ENCODE data around the gene TUBGCP2. TPM values are rescaled to one million over a fixed set of nuclear protein-coding genes. Genes with fewer than 3 reads are reported as not detected.

TUBGCP2 gene
- total RNA-seq, 1 experiment from 2014 or later, result 52.4 TPM

DNA sequence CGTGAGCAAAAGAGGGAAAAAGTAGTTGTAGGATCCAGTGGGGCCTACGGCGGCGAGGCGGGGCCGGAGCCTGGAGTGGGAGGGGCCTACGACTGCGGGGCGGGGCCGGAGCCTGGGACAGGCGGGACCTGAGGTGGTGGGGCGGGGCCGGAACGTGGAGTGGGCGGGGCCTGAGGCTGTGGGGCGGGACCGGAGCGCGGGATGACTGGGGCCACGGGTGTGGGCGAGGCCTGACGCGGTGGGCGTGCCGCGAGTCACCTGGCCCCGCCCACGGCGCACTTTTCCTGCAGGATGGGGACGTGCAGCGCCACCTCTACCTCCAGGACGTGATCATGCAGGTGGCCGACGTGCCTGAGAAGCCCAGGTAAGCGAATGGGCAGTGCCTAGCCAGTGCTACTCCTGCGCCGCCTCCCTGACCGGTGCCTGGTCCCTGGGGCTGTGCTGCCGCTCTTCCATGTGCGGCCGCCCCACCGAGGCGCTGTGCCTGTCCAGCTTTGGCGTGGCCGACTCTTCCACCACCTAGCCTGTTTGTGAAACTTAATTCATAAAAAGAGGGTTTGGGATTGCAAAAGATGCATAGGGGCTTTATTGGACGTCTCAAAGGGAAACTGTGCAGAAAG, 538 bp upstream of the TUBGCP2 start:
- H3T11ph ChIP-seq (ENCODE audit: low read length), result no peak overlapping the region
- Mint-ChIP-seq H3K4me1 (peaks cover 11 to 14% of the 10 kb centered on the region in 2 experiments), H3K4me3 (peak overlapping the region; percentile 79 to 93), H3K27ac (peak overlapping the region in 1 of 3 experiments; percentile 67; a peak in 1 of 7 replicates), H3K27me3 (ENCODE audit: low read depth) (no peaks in the 10 kb centered on the region; the same call in 1 of the 2 replicates), H3K9me3 (no peaks in the 10 kb centered on the region; a peak in 3 of 5 replicates), H3K36me3 (ENCODE audit: insufficient read depth in 1 of 3, low read depth in 3 of 3) (peaks cover 4 to 34% (median 19%) of the 10 kb centered on the region in 3 experiments)
- H2BK15ac ChIP-seq (ENCODE audit: low read depth, low read length), result no peak overlapping the region
- no peak overlapping the region for H4K91ac ChIP-seq (ENCODE audit: insufficient read length, low read depth, low read length)
- H2AK5ac ChIP-seq (ENCODE audit: insufficient read length, low read length), result no peak overlapping the region
- no peak overlapping the region for H3K9ac ChIP-seq (ENCODE audit: extremely low read depth, insufficient read length, low read length)
- TF ChIP-seq, protein P1, sequence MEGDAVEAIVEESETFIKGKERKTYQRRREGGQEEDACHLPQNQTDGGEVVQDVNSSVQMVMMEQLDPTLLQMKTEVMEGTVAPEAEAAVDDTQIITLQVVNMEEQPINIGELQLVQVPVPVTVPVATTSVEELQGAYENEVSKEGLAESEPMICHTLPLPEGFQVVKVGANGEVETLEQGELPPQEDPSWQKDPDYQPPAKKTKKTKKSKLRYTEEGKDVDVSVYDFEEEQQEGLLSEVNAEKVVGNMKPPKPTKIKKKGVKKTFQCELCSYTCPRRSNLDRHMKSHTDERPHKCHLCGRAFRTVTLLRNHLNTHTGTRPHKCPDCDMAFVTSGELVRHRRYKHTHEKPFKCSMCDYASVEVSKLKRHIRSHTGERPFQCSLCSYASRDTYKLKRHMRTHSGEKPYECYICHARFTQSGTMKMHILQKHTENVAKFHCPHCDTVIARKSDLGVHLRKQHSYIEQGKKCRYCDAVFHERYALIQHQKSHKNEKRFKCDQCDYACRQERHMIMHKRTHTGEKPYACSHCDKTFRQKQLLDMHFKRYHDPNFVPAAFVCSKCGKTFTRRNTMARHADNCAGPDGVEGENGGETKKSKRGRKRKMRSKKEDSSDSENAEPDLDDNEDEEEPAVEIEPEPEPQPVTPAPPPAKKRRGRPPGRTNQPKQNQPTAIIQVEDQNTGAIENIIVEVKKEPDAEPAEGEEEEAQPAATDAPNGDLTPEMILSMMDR (conservative IDR thresholded peaks at IDR 0.05), result no peak
- peak overlapping the region; percentile 76 for H3K18ac ChIP-seq (ENCODE audit: insufficient read length, low read depth, low read length)
- H4K20me1 ChIP-seq (ENCODE audit: control insufficient read depth, insufficient read depth, insufficient read length), result no peaks in the 10 kb centered on the region
- no peaks in the 10 kb centered on the region for H3K9me3 ChIP-seq (ENCODE audit: control insufficient read depth, low read depth, low read length)
- no peak overlapping the region for H4K8ac ChIP-seq (replicated peaks; ENCODE audit: insufficient read length, low read depth, low read length)
- H2BK20ac ChIP-seq (ENCODE audit: low read depth, low read length, poor library complexity, severe bottlenecking), result no peak overlapping the region
- H3K4ac ChIP-seq (ENCODE audit: low read depth, low read length), result no peak overlapping the region
- peaks cover 8% of the 10 kb centered on the region for H3K79me1 ChIP-seq (ENCODE audit: insufficient read depth, low read depth, low read length, poor library complexity, severe bottlenecking)
- H2BK12ac ChIP-seq (ENCODE audit: insufficient read length, low read depth, low read length), result no peak overlapping the region
- peaks cover 7% of the 10 kb centered on the region; the same call in 1 of the 2 replicates for H3K79me2 ChIP-seq (ENCODE audit: insufficient read depth, low read length)
- H2BK120ac ChIP-seq (ENCODE audit: low read depth, low read length, poor library complexity, severe bottlenecking), result no peak overlapping the region
- peak overlapping the region; percentile 91 for H3K4me2 ChIP-seq (ENCODE audit: insufficient read depth, insufficient read length, low read length)
- H3K27ac ChIP-seq (ENCODE audit: insufficient read length, low read depth, low read length), result no peak overlapping the region
- H2AFZ ChIP-seq (ENCODE audit: low read length), result no peak overlapping the region
- no peak overlapping the region for H3K23ac ChIP-seq (ENCODE audit: insufficient read length, low read depth, low read length)
- H3K56ac ChIP-seq (ENCODE audit: insufficient read length, low read depth, low read length), result no peak overlapping the region
- peak overlapping the region; percentile 89; the same call in 1 of the 2 replicates for H3K14ac ChIP-seq (ENCODE audit: insufficient read depth, low read length)
- H3K4me1 ChIP-seq (ENCODE audit: insufficient read depth, low read length), result no peaks in the 10 kb centered on the region
- no CpG with 5 or more reads among the region's 46 CpGs for WGBS (ENCODE audit: extremely low coverage, insufficient read length, low lambda C conversion rate)
- H4K5ac ChIP-seq (ENCODE audit: insufficient read length, low read depth, low read length), result no peak overlapping the region
- peak; percentile 94 for DNase-seq
- H3K23me2 ChIP-seq (ENCODE audit: insufficient read length, low read depth, low read length, poor library complexity, severe bottlenecking), result peaks cover 9% of the 10 kb centered on the region
- H3K27me3 ChIP-seq (ENCODE audit: insufficient read depth, low read length), result no peaks in the 10 kb centered on the region
- no peak overlapping the region for H2BK5ac ChIP-seq (ENCODE audit: insufficient read length, low read length)

All from H9 (cell line).